ENCODE data around the gene CHIC2.
A peak's percentile ranks its signal among the peaks of the same experiment; 100 is the strongest.

DNA sequence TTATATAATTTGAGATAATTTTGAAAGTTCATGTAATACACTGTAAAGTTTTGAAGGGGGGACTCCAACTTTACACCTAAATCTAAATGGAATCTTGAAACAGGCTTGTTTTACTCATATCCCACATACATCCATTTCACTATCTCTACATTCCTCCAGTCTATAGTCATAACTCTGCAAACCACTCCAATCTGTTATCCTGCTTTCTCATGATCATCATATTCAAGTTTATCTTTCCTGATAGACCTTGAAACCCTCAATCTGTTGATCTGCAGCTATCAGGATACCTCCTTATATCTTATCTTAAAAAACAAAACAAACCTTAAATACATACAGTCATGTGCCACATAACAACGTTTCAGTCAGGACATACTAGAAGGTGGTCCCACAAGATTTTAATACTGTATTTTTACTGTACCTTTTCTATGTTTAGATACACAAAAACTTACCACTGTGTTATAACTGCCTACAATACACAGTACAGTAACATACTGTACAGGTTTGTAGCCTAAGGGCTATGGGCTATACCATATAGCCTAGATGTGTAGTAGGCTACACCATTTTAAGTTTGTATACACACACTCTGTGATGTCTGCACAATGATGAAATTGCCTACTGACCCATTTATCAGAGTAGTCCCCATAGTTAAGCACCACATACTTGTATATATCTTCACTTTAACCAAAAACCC is 14.0 kb downstream of the CHIC2 start:
- TF ChIP-seq POLR2A (IDR thresholded peaks at IDR 0.05; ENCODE audit: low read depth, low read length), result no peak
- TF ChIP-seq, protein P1, sequence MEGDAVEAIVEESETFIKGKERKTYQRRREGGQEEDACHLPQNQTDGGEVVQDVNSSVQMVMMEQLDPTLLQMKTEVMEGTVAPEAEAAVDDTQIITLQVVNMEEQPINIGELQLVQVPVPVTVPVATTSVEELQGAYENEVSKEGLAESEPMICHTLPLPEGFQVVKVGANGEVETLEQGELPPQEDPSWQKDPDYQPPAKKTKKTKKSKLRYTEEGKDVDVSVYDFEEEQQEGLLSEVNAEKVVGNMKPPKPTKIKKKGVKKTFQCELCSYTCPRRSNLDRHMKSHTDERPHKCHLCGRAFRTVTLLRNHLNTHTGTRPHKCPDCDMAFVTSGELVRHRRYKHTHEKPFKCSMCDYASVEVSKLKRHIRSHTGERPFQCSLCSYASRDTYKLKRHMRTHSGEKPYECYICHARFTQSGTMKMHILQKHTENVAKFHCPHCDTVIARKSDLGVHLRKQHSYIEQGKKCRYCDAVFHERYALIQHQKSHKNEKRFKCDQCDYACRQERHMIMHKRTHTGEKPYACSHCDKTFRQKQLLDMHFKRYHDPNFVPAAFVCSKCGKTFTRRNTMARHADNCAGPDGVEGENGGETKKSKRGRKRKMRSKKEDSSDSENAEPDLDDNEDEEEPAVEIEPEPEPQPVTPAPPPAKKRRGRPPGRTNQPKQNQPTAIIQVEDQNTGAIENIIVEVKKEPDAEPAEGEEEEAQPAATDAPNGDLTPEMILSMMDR (conservative IDR thresholded peaks at IDR 0.05; ENCODE audit: low read depth, low read length), result no peak
- TF ChIP-seq RFX5 (IDR thresholded peaks at IDR 0.05; ENCODE audit: low read depth, low read length), result no peak
- TF ChIP-seq, protein P2, sequence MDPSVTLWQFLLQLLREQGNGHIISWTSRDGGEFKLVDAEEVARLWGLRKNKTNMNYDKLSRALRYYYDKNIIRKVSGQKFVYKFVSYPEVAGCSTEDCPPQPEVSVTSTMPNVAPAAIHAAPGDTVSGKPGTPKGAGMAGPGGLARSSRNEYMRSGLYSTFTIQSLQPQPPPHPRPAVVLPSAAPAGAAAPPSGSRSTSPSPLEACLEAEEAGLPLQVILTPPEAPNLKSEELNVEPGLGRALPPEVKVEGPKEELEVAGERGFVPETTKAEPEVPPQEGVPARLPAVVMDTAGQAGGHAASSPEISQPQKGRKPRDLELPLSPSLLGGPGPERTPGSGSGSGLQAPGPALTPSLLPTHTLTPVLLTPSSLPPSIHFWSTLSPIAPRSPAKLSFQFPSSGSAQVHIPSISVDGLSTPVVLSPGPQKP (IDR thresholded peaks at IDR 0.05; ENCODE audit: borderline replicate concordance, low read depth, low read length), result no peak
- TF ChIP-seq RAD21 (IDR thresholded peaks at IDR 0.05; ENCODE audit: low read length), result no peak
- 0 out of 2 replicates have a peak, but pooled peaks have one; percentile 3 for TF ChIP-seq BHLHE40 (IDR thresholded peaks at IDR 0.05; ENCODE audit: low read depth, low read length)
- no peak for TF ChIP-seq MXI1 (IDR thresholded peaks at IDR 0.05; ENCODE audit: borderline replicate concordance, low read depth, low read length)
- TF ChIP-seq RCOR1 (IDR thresholded peaks at IDR 0.05; ENCODE audit: insufficient replicate concordance, low read length), result no peak
- no peak for TF ChIP-seq CHD1 (IDR thresholded peaks at IDR 0.05; ENCODE audit: low read depth, low read length)
- TF ChIP-seq, protein P3, sequence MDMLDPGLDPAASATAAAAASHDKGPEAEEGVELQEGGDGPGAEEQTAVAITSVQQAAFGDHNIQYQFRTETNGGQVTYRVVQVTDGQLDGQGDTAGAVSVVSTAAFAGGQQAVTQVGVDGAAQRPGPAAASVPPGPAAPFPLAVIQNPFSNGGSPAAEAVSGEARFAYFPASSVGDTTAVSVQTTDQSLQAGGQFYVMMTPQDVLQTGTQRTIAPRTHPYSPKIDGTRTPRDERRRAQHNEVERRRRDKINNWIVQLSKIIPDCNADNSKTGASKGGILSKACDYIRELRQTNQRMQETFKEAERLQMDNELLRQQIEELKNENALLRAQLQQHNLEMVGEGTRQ (IDR thresholded peaks at IDR 0.05; ENCODE audit: low read depth, low read length), result no peak
- no peak for TF ChIP-seq MAFK (IDR thresholded peaks at IDR 0.05; ENCODE audit: low read depth, low read length)
- TF ChIP-seq MAZ (IDR thresholded peaks at IDR 0.05; ENCODE audit: borderline replicate concordance, low read depth, low read length), result no peak
